GM12872 (cell line): ENCODE measurements around the gene RWDD2A.

Experiments
- TF ChIP-seq, protein P1 (sequence below): IDR thresholded peaks from 3 replicates; pipeline ENCODE4 v1.5.1; 2011; ENCODE audit warnings: low read depth, mild to moderate bottlenecking, low read length, moderate library complexity; ENCODE audit not compliant: insufficient read depth

RWDD2A gene

GRCh38 chr6:83192871-83193746, at the start of gene RWDD2A, which contains the start of gene PGM3:
TSS of gene RWDD2A (plus strand) at chr6:83193357. CDS start at chr6:83194452, 1,095 bp downstream.
TSS of gene PGM3 (minus strand) at chr6:83193265. CDS start at chr6:83191012, 2,253 bp downstream.
- TF ChIP-seq, protein P1, sequence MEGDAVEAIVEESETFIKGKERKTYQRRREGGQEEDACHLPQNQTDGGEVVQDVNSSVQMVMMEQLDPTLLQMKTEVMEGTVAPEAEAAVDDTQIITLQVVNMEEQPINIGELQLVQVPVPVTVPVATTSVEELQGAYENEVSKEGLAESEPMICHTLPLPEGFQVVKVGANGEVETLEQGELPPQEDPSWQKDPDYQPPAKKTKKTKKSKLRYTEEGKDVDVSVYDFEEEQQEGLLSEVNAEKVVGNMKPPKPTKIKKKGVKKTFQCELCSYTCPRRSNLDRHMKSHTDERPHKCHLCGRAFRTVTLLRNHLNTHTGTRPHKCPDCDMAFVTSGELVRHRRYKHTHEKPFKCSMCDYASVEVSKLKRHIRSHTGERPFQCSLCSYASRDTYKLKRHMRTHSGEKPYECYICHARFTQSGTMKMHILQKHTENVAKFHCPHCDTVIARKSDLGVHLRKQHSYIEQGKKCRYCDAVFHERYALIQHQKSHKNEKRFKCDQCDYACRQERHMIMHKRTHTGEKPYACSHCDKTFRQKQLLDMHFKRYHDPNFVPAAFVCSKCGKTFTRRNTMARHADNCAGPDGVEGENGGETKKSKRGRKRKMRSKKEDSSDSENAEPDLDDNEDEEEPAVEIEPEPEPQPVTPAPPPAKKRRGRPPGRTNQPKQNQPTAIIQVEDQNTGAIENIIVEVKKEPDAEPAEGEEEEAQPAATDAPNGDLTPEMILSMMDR: no peak

GRCh38 chr6:83151114-83151513, 42.0 kb upstream of the RWDD2A start:
- TF ChIP-seq, protein P1: no peak

DNA sequence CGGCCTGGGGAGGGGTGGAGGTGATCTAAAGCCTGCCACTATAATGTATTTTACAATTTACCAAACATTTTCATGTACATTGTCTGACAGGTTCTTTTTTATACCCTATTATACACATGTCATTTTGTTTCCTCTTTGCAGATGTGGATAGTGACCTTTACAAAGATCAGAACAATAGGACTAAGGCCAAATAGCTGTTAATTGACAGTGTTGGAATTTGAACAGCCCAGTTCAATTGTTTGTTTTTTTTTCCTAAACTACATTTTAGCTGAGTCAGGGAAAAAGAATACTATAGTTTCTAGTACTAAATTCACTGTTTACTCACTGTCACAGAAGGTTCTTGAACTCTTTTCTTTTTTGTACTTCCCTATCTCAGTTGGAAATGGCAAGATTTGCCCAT, 40.2 kb upstream of the RWDD2A start:
- TF ChIP-seq, protein P1: no peak

DNA sequence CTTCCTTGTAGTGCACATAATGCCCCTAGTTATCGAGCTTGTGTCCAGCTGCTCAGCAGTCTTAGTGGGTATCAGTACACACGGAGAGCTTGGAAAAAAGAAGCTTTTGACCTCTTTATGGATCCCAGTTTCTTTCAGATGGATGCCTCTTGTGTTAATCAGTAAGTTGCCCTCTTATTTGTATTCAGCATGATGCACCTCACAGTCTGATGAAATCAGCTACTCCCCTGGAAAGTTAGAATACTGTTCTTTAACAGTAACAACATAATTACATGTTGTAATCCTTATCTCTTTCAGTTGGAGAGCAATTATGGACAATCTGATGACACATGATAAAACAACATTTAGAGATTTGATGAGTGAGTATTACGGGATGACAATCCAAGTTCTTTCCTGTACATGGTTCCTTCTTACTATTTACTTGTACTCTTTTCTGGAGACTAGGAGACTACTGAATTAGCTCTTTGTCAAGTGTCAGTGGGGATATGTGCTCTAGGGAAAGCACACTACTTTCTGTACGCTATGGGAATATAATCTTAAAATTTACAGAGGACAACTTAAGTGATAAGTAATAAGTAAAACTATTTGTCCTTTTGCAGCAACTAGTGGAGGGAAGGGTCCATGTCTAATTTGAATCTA, 39.2 kb upstream of the RWDD2A start:
- TF ChIP-seq, protein P1: no peak

GRCh38 chr6:83155794-83156193, 37.4 kb upstream of the RWDD2A start:
- TF ChIP-seq, protein P1: no peak

DNA sequence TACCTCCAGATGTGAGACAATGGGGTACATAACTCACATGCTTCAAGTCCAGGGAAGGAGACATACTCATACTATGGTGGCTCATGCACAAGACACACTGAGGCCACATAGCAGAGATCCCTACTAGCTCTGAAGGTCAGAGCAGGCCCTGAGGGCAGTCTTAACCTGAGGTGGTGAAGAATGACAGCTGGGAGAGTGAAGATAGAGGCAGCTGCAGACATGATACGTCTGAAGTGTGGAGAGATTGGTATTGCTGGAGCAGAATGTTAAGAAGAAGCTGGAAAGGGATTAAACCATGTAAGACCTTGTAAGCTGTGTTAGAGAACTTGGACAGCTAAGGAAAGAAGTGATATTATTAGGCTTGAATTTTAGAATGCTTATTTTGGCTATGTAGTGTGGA, 33.0 kb upstream of the RWDD2A start:
- TF ChIP-seq, protein P1: no peak

DNA sequence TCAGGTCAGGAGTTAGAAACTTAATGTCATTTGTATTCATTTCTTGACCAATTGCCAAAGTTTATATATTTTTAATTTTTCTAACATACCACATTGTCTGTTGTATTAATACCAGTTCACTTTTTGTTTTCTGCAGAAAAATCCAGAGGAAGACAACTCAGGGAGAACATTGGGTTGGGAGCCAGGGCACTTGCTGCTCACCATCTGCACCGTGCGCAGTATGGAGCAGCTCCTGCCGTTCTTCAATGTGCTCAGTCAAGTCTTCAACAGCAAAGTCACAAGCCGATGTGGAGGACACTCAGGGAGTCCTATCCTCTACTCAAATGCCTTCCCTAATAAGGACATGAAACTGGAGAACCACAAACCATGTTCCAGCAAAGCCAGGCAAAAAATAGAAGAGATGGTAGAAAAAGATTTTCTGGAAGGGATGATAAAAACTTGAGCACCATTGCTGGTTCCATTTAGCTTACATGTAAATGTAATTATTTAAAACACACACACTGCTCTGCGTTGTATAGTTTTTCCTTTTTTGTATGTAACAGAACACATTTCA, 25.4 kb upstream of the RWDD2A start:
- TF ChIP-seq, protein P1: no peak
